NB4 (cell line): ENCODE measurements around the gene NUP50.
A peak's percentile ranks its signal among the peaks of the same experiment; 100 is the strongest.

ENCODE experiments used
- DNase-seq: peaks from one replicate; pipeline ENCODE4 v3.0.0; 2010; ENCODE audit warnings: low read depth
- H3K4me3 ChIP-seq: one replicate; pipeline ENCODE4 v1.5.1; 2011; ENCODE audit warnings: mild to moderate bottlenecking, low read depth, low read length, moderate library complexity
- CTCF ChIP-seq: IDR thresholded peaks from one replicate; pipeline ENCODE4 v1.5.1; 2012; ENCODE audit warnings: low read depth, low read length
- MYC ChIP-seq: IDR thresholded peaks from 2 replicates; pipeline ENCODE4 v1.6.1; 2011; ENCODE audit warnings: low read depth, low read length
- POLR2A ChIP-seq: IDR thresholded peaks from 2 replicates; pipeline ENCODE4 v1.6.1; 2011; ENCODE audit warnings: mild to moderate bottlenecking; ENCODE audit not compliant: insufficient read length; ENCODE audit errors: extremely low read depth
- TF ChIP-seq, protein P1 (sequence below): IDR thresholded peaks from 2 replicates; pipeline ENCODE4 v1.6.1; 2011; ENCODE audit warnings: low read depth, low read length

Gene NUP50

GRCh38 chr22:45229181-45229580, 65.5 kb downstream of the NUP50 start:
- H3K4me3 ChIP-seq = no peak overlapping the region
- no peak for TF ChIP-seq POLR2A
- TF ChIP-seq MYC = no peak
- TF ChIP-seq, protein P1, sequence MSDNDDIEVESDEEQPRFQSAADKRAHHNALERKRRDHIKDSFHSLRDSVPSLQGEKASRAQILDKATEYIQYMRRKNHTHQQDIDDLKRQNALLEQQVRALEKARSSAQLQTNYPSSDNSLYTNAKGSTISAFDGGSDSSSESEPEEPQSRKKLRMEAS = no peak
- TF ChIP-seq CTCF = no peak
- DNase-seq = no peak

- DNase-seq = peak; percentile 76
- no peak overlapping the region for H3K4me3 ChIP-seq
- TF ChIP-seq, protein P1 = no peak
- TF ChIP-seq POLR2A (no peak), MYC (no peak), CTCF (no peak)
Observed at GRCh38 chr22:45230026-45230721, 66.4 kb downstream of the NUP50 start.

GRCh38 chr22:45231293-45231692, 67.6 kb downstream of the NUP50 start:
- TF ChIP-seq, protein P1 = no peak
- TF ChIP-seq CTCF = no peak
- TF ChIP-seq POLR2A = no peak
- no peak for TF ChIP-seq MYC
- no peak for DNase-seq
- no peak overlapping the region for H3K4me3 ChIP-seq

- TF ChIP-seq MYC (no peak), CTCF (no peak), POLR2A (no peak)
- TF ChIP-seq, protein P1 = no peak
- H3K4me3 ChIP-seq = no peak overlapping the region
Observed at GRCh38 chr22:45233386-45233785, 69.7 kb downstream of the NUP50 start.

DNA sequence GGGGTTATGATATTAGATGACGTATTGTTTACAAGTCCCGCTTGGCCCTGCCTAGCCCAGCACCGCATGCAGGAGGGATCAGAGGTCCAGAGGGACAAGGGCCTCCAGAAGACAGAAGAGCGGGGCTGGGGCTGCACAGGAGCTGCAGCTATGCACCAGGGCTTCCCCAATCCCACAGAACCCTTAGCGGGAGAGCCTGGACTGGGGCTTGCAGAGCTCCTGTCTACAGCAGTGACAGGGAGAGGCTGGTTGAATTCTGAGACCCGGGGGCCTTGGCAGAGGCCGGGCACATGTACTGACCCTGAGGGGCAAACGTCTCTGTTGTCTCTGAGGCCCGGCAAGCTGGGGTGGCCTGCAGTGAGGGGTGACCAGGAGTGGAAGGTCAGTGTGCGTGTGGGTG, 70.1 kb downstream of the NUP50 start:
- TF ChIP-seq MYC (no peak), POLR2A (no peak), CTCF (no peak)
- TF ChIP-seq, protein P1 = no peak
- no peak overlapping the region for H3K4me3 ChIP-seq
- no peak for DNase-seq

More at GRCh38 chr22:45233386-45233785, 69.7 kb downstream of the NUP50 start:
- no peak for DNase-seq
